ENCODE data around the gene BLMH.

DNA sequence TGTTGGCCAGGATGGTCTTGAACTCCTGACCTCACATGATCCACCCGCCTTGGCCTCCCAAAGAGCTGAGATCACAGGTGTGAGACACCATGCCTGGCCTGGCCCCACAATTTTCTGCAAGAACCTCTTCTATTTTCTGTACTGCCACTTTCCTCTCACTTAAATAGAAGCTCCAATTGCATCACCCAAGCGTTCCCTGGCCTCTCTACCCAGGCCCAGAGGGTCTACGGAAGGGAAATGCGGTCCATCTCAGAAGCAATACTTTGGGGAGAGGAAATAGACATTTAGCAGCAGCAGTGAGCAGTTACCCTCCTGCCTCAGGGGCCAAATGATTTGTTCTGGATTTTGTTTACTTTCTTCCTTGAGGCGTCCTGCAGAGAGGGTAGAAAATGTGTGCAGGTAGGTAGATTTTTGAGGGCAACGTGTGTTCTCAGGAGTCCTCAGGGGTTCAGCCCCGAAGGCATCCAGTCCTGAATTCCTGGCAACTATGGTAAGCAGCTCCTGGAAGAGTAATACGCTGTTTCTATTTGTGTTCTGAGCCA, 67.3 kb downstream of the BLMH start:
- TF ChIP-seq, protein P1, sequence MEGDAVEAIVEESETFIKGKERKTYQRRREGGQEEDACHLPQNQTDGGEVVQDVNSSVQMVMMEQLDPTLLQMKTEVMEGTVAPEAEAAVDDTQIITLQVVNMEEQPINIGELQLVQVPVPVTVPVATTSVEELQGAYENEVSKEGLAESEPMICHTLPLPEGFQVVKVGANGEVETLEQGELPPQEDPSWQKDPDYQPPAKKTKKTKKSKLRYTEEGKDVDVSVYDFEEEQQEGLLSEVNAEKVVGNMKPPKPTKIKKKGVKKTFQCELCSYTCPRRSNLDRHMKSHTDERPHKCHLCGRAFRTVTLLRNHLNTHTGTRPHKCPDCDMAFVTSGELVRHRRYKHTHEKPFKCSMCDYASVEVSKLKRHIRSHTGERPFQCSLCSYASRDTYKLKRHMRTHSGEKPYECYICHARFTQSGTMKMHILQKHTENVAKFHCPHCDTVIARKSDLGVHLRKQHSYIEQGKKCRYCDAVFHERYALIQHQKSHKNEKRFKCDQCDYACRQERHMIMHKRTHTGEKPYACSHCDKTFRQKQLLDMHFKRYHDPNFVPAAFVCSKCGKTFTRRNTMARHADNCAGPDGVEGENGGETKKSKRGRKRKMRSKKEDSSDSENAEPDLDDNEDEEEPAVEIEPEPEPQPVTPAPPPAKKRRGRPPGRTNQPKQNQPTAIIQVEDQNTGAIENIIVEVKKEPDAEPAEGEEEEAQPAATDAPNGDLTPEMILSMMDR (IDR thresholded peaks at IDR 0.05): no peak
- TF ChIP-seq POLR2A (IDR thresholded peaks at IDR 0.05): no peak
